Measurements from ENCODE around the gene PDE1A. TPM values are rescaled to one million over a fixed set of nuclear protein-coding genes. Genes with fewer than 3 reads are reported as not detected.

Gene PDE1A
- total and polyA plus RNA-seq, 2 donors (not counting 1 experiment from before 2014, with no cell fraction given), result 0.07 TPM; not detected in 1

GRCh38 chr2:182355815-182356214 lies 71.0 kb downstream of the PDE1A start:
- Histone ChIP-seq H3K27me3 (replicated peaks in 1 of 4; ENCODE audit: control extremely low read depth in 1 of 4, control insufficient read depth in 3 of 4, insufficient read depth in 4 of 4, low read length in 3 of 4) (no peaks in the 10 kb centered on the region), H3K79me2 (ENCODE audit: control insufficient read depth, insufficient read depth, low read length) (no peaks in the 10 kb centered on the region), H3K9ac (ENCODE audit: low read length) (no peak overlapping the region), H3K4me2 (replicated peaks; ENCODE audit: low read depth, low read length, poor library complexity, severe bottlenecking) (no peak overlapping the region), H3K9me3 (ENCODE audit: control extremely low read depth in 1 of 3, control insufficient read depth in 2 of 3, insufficient read depth in 1 of 3, low read length in 2 of 3) (peaks cover 0 to 3% (median 0%) of the 10 kb centered on the region in 3 donors), H4K20me1 (ENCODE audit: control insufficient read depth, insufficient read depth, low read length, poor library complexity, severe bottlenecking) (no peaks in the 10 kb centered on the region), H3K36me3 (replicated peaks in 1 of 2; ENCODE audit: control extremely low read depth in 1 of 2, control insufficient read depth in 1 of 2, extremely low read depth in 1 of 2, insufficient read depth in 2 of 2, low read length in 1 of 2) (no peaks in the 10 kb centered on the region), H2AFZ (ENCODE audit: insufficient read depth, low read depth, low read length, poor library complexity, severe bottlenecking) (no peak overlapping the region), H3K4me1 (ENCODE audit: control insufficient read depth in 2 of 2, insufficient read depth in 2 of 2, low read length in 2 of 2) (no peaks in the 10 kb centered on the region), H3K4me3 (ENCODE audit: control extremely low read depth in 1 of 5, extremely low read depth in 1 of 5, insufficient read depth in 1 of 5, low read depth in 2 of 5, low read length in 4 of 5) (no peak overlapping the region), H3K27ac (ENCODE audit: low read length in 2 of 2) (no peak overlapping the region)
- intact Hi-C loops (cut with micrococcal nuclease), result no loop called here
- no peaks in the 10 kb centered on the region for H3K27me3 Mint-ChIP-seq
- ATAC-seq (ENCODE audit: low read depth) (no peak), DNase-seq (no peak)
- TF ChIP-seq EZH2 (IDR thresholded peaks at IDR 0.05; ENCODE audit: borderline replicate concordance, insufficient read depth, low read depth, low read length, poor library complexity, severe bottlenecking) (no peak), CTCF (IDR thresholded peaks at IDR 0.05) (no peak)
- H3K9me3 Mint-ChIP-seq (ENCODE audit: insufficient read depth), result peaks cover 2% of the 10 kb centered on the region
- H3K27ac Mint-ChIP-seq, result no peak overlapping the region
- no peak overlapping the region for H3K4me3 Mint-ChIP-seq
- ChIA-PET POLR2A (no interaction called here), CTCF (no interaction called here)
- H3K4me1 Mint-ChIP-seq, result no peaks in the 10 kb centered on the region
- 63% methylated on average over 1 of the region's 1 CpG for WGBS (ENCODE audit: insufficient coverage)

GRCh38 chr2:182351427-182351826 lies 75.4 kb downstream of the PDE1A start:
- H3K4me3 Mint-ChIP-seq, result no peak overlapping the region
- no peak overlapping the region for H3K4me2 ChIP-seq (replicated peaks; ENCODE audit: low read depth, low read length, poor library complexity, severe bottlenecking)
- ChIA-PET CTCF (no interaction called here), POLR2A (no interaction called here)
- ATAC-seq (ENCODE audit: low read depth) (no peak), DNase-seq (no peak)
- WGBS (ENCODE audit: insufficient coverage), result 100% methylated on average over 3 of the region's 4 CpGs
- no peaks in the 10 kb centered on the region for H4K20me1 ChIP-seq (ENCODE audit: control insufficient read depth, insufficient read depth, low read length, poor library complexity, severe bottlenecking)
- H3K27ac Mint-ChIP-seq, result no peak overlapping the region
- H3K27me3 ChIP-seq (replicated peaks in 1 of 4; ENCODE audit: control extremely low read depth in 1 of 4, control insufficient read depth in 3 of 4, insufficient read depth in 4 of 4, low read length in 3 of 4), result no peaks in the 10 kb centered on the region
- no peaks in the 10 kb centered on the region for H3K36me3 ChIP-seq (replicated peaks in 1 of 2; ENCODE audit: control extremely low read depth in 1 of 2, control insufficient read depth in 1 of 2, extremely low read depth in 1 of 2, insufficient read depth in 2 of 2, low read length in 1 of 2)
- TF ChIP-seq EZH2 (IDR thresholded peaks at IDR 0.05; ENCODE audit: borderline replicate concordance, insufficient read depth, low read depth, low read length, poor library complexity, severe bottlenecking) (no peak), CTCF (IDR thresholded peaks at IDR 0.05) (no peak)
- H3K4me3 ChIP-seq (ENCODE audit: control extremely low read depth in 1 of 5, extremely low read depth in 1 of 5, insufficient read depth in 1 of 5, low read depth in 2 of 5, low read length in 4 of 5), result no peak overlapping the region
- no peaks in the 10 kb centered on the region for H3K4me1 Mint-ChIP-seq
- no peaks in the 10 kb centered on the region for H3K79me2 ChIP-seq (ENCODE audit: control insufficient read depth, insufficient read depth, low read length)
- no peak overlapping the region for H3K9ac ChIP-seq (ENCODE audit: low read length)
- H3K27me3 Mint-ChIP-seq, result no peaks in the 10 kb centered on the region
- no peaks in the 10 kb centered on the region for H3K4me1 ChIP-seq (ENCODE audit: control insufficient read depth in 2 of 2, insufficient read depth in 2 of 2, low read length in 2 of 2)
- no peaks in the 10 kb centered on the region for H3K9me3 Mint-ChIP-seq (ENCODE audit: insufficient read depth)
- H3K9me3 ChIP-seq (ENCODE audit: control extremely low read depth in 1 of 3, control insufficient read depth in 2 of 3, insufficient read depth in 1 of 3, low read length in 2 of 3), result peaks cover 0 to 2% (median 0%) of the 10 kb centered on the region in 3 donors
- no peak overlapping the region for H3K27ac ChIP-seq (ENCODE audit: low read length in 2 of 2)
- no peak overlapping the region for H2AFZ ChIP-seq (ENCODE audit: insufficient read depth, low read depth, low read length, poor library complexity, severe bottlenecking)
- intact Hi-C loops (cut with micrococcal nuclease), result no loop called here

All from B cell (primary cell).